ENCODE data around the gene TBC1D2B.
"Not testable (repeated sequence)": the region's sequence is repeated elsewhere in the genome, so short reads cannot be mapped to it uniquely, and the experiment has no call there.

GRCh38 chr15:77987765-77988136, 89.8 kb downstream of the TBC1D2B start:
- TF ChIP-seq CTCF (IDR thresholded peaks at IDR 0.05; ENCODE audit: poor library complexity, severe bottlenecking); EP300 (conservative IDR thresholded peaks at IDR 0.05; ENCODE audit: poor library complexity, severe bottlenecking); SMC3 (conservative IDR thresholded peaks at IDR 0.05; ENCODE audit: poor library complexity); RAD21 (conservative IDR thresholded peaks at IDR 0.05); POLR2AphosphoS5 (IDR thresholded peaks at IDR 0.05); EZH2 (IDR thresholded peaks at IDR 0.05; ENCODE audit: borderline replicate concordance, insufficient read depth, low read length, poor library complexity, severe bottlenecking); TAF1 (IDR thresholded peaks at IDR 0.05; ENCODE audit: low read depth); REST (IDR thresholded peaks at IDR 0.05; ENCODE audit: borderline replicate concordance): not testable (repeated sequence)

All from neural cell (in vitro differentiated cells).